Dermis blood vessel endothelial cell (primary cell): ENCODE data around the gene TEPSIN. TPM values are rescaled to one million over a fixed set of nuclear protein-coding genes. Genes with fewer than 3 reads are reported as not detected.
A peak's percentile ranks its signal among the peaks of the same experiment; 100 is the strongest.

ENCODE experiments used
- DNase-seq: peaks from one replicate; pipeline ENCODE4 v3.0.0; 2010
- total RNA-seq: library from RNA; depleted of rRNA; stranded (reverse); fragments of >200 nt; gene quantifications from 2 replicates; pipeline ENCODE4 v1.2.3, GENCODE V29; 2014

The TEPSIN gene
- total RNA-seq, 1 donor from 2014 or later: 24.5 TPM

DNA sequence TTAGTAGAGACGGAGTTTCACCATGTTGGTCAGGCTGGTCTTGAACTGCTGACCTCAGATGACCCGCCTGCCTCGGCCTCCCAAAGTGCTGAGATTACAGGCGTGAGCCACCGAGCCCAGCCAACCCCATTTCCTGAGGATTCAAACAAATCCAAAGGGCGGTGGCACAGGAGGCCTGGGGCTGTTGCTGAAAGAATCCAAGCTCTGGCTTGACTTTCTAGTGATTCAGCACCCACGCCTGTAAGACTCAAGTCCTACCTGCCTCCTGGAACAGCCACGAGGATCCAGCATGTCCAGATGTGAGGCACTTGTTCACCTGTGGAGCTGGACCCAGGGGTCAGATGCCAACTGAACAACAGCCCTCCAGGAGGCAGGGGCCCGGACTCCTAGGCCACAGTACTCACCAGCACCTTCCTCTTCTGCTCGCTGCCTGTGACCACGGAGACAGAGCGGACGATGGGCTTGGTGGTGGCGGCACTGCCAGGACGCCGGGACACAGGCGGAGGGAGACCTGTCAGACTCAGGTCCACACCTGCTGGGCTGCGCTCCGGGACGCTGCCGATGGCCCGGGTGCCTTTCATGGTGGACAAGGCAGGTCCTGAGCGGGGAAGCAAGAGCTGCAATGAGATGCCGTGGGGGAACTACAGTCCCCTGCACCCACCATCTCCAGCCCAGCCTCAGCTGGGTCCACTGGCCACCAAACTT is 19.2 kb downstream of the TEPSIN start:
- DNase-seq: no peak

DNA sequence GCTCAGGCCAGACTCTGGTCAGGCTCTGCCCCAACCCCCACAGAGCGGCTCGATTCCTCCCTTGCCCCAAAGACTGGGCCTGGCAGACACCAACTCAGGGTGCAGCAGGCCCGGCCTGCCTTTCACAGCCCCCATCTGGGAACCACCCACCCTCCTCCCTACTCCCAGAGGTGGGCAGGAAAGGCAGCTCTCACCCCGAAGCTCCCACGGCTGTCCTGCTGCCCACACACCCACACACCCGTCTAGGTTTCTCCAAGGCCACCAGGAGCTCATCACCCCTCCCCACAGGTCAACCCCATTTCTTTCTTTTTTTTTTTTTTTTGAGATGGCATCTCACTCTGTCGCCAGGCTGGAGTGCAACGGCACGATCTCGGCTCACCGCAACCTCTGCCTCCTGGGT is 19.9 kb downstream of the TEPSIN start:
- DNase-seq: no peak

DNA sequence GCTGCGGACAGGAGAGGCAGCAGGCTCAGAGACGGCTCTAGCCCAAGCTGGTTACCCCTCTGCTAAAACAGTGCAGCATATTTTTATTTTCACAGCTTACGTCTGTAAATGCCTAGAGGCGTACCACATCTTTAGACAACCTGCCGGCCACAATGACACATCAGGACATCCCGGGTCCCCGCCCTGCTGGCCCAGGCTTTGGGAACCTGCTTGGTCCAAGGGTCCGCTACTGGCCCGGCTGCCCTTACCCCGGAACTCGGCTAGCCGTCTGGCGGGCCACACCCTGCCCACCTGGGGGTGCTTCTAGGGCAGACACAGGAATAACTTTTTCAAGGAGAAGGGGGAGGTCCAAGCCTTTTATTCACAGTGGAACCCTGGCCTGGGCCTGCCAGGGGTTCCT is 20.4 kb downstream of the TEPSIN start:
- no peak for DNase-seq

DNA sequence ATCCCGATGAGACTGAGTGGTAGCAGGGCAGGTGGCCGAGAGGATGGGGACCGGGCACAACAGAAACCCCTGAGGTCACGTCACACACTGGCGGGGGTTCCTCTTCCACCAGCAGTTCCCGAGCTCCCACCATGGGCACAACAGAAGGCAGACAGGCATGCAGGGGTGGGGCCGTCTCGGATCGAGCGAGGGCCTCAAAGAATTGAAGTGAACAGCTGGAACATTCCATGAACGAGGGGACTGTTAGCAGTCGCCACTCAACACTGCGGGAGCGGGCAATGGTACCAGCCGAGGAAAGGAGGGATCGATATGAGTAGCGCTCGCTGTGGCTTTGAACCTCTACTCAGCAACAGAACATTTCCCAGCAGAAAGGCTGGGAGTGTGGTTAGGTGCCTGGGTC is 21.4 kb downstream of the TEPSIN start:
- DNase-seq: no peak

DNA sequence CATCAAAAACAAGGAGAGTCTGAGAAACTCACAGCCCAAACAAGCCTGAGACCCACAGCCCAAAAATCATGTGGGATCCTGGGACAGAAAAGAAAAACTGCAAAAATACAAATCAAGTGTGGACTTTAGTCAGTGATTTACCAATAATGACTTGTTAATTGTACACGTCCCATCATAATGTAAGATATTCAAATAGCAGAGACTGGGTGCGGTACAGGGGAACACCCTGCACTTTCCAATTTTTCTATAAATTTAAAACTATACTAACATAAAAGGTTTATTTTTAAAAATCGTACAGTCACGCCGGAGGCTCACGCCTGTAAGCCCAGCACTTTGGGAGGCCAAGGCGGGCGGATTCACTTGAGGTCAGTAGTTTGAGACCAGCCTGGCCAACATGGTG is 24.9 kb downstream of the TEPSIN start:
- no peak for DNase-seq

DNA sequence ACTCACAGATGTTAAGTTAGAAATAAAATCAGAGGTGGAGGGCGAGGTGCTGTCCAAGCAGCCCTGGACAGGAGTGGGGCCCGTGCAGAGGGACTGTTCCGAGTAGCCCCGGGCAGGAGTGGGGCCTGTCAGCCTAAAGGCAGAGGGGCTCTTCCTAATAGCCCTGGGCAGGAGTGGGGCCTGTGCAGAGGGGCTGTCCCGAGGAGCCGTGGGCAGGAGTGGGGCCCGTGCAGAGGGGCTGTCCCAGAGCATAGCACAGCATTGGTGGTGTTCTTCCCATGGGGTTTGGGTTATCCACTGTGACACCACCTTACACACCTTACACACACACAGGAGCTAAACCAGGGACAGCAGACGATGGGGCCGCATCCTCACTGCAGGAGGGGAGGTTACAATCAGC is 26.5 kb downstream of the TEPSIN start:
- no peak for DNase-seq

DNA sequence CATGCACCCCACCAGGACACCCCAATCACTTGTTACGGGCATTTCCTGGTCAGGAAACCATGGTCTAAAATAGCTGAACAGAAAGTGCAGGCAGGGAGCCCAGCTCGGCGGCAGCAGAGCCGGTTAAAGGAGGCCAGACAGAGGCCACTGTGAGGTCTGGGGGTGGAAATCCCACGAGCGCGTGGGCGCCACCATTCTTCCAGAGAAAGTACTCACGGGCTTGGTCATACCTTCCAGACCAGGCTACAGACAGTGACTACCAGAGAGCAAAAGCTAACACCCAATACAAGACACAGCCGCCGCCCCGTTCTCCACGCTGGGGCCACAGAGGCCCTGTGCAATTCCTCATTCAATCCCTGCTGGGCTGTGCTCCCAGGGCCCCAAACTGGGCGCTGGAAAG is 28.0 kb downstream of the TEPSIN start:
- DNase-seq: peak; percentile 58

DNA sequence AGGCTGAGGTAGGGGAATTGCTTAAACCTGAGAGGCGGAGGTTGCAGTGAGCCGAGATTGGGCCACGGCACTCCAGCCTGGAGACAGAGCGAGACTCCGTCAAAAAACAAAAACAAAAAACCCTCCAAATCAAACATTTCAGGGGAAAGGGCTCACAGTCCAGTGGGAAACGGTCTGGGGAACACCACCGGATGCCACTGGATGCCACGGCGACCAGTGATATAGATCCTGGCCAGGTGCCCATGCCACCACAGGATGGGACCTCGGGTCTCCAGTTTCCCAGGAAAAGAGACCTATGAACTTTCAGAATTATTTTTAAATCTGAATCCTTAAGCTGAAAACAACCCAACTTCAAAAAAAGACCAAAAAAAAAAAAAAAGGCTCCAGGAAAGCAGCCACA is 28.4 kb downstream of the TEPSIN start:
- DNase-seq: peak; percentile 31

DNA sequence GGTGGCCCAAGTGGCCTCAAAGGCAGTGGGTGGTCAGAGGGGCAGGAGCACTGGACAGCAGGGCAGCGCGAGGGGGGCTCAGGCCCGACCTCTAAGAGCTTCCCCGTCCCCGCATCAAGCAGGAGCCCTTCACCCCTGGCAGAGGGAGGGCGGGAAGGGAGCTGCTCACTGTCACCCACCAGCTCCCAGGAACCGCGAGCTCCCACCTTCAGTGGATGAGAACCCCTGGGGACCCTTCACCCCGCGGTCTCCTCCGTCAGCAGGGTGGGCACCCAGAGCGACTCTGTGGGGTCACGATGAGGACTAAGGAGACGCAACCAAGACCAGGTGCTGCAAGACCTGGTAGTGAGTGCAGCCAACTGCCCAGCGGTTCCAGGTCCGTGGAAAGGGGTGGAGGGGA is 29.7 kb downstream of the TEPSIN start:
- DNase-seq: no peak

DNA sequence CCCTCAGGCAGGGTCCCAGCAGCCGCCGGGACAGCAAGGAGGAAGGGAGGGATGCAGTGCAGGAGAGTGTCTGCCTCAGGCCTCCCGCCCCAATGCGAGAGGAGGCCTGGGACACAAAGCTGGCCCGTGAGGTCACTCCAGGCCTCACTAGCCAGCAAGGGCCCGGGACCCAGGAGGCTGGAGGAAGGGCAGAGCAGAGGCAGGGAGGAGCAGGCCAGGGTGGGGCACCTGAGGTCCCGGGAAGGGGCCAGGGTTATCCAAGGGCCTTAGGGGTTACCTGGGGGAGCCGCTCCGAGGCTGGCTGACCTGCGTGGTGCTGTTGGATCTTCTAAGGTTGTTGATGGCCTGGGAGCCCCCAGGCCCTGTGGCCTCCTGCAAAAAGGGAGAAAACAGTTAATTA is 30.2 kb downstream of the TEPSIN start:
- DNase-seq: no peak

DNA sequence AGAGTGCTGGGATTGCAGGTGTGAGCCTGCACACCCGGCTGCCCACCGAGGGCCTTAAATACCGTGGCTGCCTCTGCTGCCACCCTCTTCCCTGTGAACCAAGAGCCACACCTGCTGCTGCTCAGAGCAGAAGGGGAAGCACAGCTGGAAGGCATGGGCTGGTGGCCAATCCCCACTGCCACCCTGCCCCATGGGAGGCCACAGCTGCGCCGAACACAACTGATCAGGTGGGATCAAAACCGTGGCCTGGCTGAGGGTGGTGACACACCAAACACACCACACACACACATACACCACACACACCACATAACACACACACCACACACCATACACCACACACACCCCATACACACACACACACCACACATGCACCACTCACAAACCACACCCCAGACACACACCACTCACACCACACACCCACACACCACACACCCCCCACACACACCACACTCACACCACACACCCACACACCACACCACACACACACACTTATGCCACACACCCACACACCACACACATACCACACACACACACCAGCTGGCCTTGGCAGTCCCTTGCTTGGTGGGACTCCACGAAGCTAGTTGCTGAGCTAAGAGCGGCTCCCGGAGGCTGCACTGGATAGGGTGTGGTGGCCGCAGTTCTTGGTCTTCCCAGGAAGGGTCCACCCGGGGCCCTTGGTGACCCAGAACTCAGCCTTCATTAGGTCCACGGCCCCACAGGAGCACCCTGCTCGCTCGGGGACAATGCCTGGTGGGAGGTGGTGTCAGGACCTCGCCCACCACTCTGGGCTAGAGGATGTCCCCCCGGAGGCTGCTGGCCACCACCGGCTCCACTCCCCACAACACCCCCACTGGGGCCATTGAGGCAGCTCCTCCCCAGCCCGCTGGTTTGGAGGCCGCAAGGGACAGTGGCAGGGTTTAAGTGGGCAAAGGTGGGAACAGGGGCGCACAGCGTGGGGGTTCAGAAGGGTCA is 31.0 kb downstream of the TEPSIN start:
- DNase-seq: no peak

DNA sequence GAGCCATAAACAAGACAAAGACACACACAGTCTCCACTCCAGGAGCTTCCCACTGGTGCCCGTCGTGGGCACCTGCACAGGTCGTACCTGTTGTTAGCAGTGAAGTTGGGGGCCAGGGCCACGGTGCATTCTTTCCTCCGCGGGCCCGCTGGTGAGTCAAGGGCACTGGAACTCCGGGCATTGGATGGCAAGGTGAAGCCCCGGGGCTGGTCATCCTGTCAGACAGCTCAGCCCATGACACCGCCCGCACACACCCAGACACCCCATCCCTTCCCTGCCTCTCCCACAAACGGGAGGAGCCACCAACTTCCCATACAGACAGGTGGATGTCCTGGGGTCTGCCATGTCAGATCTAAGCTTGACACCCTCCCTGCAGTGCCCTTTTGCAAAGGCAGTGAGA is 32.2 kb downstream of the TEPSIN start:
- no peak for DNase-seq

DNA sequence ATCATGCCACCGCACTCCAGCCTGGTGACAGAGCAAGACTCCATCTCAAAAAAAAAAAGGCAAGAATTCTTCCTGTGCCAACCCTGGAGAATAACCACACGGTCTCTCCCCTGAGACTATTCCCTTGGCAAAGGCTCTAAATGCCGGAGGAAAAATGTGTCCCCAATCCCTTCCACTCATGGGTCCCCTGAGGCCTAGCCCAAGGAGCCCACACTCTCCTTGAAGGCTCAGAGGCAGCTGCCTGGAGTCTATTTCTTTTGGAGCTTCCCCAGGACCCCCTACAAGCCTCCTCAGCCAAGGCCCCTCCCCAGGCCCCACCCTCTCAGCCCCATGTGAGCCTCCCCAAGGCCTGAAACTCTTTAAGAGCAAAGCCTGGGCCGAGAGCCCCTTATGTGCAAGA is 32.7 kb downstream of the TEPSIN start:
- no peak for DNase-seq

DNA sequence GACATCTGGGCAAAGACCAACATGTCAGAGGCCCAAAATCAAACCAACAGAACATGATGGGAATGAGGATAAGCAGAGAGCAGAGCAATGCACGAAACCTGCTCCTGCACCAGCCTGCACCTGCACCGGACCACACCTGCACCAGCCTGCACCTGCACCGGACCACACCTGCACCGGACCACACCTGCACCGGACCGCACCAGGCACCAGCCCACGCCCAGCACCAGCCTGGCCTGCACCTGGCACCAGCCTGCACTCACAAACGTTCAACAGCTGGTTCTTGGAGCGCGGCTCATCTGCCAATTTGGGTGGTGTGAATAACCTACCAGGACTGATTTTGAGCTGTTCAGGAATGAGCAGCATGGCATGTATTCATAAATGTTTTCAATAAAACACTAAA is 34.3 kb downstream of the TEPSIN start:
- no peak for DNase-seq

DNA sequence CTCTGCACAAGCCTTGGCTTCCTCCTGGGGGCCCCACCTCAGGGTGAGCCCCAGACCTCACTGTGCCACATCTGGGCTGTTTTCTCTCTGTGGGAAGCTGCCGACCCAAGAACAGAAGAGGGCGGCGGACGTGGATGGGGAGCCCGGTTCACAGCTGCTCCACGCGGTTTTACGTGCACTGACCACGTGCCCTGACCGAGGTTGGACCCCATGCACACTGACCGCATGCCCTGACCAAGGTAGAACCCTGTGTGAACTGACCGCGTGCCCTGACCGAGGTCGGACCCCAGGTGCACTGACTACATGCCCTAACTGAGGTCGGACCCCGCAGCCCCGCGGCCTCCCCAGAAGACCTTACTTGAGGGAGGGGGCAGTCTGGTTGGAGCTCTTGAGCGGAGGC is 35.7 kb downstream of the TEPSIN start:
- no peak for DNase-seq

DNA sequence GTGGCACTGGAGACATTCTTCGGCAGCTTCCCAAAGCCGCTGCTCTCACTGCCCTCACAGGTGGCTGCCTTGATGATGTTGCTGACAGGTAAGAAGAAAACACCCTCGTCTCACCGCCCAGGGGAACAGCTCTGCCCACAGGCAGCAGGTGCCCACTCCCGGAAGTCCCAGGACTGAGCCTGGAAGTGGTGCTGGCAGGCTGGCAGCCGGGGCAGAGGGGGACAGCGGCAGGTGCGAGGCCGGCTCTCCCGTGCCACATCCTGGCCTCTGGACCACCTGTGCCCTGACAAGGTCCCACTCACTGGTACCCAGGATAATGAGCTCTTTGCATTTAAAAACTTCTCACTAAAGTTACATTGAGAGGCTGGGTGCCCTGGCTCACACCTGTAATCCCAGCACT is 36.5 kb downstream of the TEPSIN start:
- DNase-seq: no peak

DNA sequence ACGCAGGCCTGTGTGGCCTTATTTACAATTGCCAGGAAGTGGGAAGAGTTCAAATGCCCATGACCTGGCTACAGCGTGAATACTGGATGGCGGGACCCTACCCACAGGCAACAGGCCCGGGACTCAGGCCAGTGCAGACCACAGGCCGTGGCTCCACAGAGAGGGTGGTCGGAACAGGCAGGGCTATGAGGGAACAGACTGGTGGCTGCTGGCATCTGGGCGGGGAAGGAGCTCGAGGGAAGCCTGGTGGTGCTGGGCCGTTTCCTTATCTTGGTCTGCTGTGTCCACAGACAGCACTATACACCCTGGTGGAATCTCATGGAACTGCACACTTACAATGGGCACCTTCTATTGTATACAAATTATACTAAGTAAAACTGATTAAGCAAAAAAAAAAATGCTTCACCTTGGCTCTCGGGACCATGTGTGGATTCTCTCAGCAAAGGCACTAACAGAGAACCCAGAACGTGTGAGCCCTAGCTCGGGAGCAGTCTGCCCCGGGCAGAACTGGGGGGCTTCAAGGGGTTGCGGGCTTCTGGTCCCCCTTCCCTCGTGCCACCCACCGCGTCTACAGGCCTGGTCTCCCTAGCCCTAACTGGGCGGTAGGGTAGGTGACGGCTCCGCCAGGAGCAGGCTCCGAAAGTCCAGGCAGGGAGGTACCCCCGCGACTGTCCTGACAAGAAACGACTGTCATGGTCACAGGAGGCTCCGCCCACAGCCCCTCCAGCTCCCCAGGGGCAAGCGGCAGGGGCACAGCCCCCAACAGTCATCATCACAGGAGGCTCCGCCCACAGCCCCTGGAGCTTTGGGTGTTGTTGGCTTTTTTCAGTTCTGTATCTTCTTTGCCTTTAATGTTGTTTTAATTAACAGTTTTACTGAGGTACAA is 37.9 kb downstream of the TEPSIN start:
- peak; percentile 92 for DNase-seq

DNA sequence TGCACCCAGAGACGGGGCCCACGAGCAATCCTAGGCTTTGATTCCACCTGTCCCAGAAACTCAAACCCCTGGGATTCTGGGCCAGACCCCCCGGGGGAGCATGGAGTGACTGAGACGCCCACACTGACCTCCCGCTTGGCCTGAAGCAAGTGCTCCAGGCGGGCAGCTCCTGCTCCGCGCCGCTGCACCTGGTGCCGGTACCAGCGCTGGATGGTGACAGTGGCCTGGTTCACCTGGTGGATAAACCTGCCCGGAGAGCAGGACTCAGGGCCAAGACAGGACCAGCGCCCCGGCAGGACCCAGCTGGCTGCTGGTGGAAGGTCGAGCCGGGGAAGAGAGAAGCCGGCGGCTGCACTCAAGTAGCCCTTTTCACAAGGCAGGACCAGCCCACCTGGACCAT is 38.7 kb downstream of the TEPSIN start:
- no peak for DNase-seq

DNA sequence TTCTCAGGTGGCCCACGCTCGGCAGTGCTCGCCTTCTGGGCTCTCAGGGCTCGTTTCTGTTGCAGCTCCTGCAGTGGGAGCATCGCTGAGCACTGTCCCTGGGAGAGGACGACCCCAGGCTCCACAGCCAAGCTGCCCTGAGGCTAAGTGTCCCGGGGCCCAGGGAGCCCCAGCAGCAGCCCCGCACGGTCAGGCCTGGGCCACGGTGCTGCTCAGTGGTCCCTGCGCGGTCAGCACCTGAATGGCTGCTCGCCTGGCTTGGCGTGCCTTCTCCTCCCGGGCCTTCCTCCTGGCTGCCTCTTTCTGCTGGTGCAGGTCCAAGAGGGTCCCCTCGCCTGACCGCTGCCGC is 39.4 kb downstream of the TEPSIN start:
- no peak for DNase-seq

DNA sequence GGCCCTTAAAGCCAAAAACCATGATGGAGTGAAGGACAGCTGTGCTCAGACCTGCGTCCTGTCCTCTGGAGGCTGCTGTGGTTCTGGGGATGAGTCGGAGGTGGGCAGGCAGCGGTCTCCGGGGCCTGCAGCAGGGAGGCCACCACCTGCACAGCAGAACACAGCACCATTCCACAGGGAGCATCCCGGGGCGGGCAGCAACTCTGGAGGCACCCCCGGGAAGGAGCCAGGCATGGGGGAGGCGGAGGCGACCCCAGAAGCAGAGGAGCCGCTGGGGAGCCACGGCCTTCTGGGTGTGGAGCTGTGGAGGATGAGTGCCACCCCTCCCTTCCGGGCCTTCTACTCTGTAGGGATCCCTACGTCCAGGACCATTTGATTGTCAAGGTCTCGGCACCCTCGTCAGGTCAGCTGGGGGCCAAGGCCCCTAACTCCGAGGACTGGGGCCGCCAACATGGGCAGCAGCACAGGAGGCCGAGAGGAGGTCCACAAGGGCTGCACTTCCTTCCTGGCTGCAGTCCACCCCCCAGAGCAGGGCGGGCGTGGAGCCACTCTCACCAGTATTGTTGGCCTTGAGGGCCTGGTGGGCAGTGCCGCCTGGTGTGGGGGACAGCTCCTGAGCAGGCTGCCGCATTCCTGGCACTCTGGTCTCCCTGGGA is 39.9 kb downstream of the TEPSIN start:
- DNase-seq: no peak

DNA sequence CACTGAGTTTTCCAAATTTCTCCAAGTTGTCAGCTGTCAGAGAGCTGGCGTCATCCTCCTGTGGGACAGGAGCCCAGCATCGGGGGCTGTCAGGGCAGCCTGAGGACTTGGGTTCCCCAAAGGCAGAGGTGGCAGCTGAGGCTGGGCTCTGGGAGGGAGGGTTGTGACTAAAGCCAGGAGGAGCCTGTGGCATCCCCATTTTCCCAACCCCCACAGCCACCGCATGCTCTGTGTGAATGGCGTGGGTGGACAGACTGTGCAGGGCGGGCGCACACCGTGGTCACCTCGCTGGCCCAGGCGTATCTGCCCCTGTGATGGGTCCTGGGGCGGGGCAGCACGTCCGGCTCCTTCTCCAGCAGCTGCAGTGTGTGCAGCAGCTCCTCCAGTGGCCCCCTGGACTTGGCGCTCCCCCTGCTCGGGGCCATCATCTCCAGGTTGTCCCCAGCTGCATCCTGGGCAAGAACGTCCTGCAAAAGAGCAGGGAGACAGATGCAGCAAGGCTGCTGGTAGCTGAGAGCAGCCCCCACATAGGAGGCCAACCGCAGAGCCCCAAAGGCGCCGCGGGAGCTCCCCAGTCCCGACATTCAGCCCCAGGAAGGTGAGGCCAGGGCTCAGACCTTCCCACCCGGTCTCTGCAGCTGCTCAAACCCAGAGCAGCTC is 40.9 kb downstream of the TEPSIN start:
- no peak for DNase-seq

DNA sequence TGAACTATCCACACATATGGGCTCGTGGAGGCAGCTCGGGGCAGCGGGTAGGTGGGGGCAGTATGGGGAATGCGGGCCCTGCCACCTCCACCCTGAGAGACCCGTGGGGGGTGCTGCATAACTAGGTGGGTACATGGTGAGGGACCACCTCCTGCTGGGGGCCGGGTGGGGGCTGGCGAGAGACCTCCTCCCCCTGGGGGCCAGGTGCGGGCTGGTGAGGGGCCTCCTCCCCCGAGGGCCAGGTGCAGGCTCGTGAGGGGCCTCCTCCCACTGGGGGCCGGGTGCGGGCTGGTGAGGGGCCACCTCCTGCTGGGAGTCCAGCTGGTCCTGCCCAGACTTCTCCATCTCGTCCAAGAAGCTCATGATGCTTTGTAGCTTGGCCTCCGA is 41.5 kb downstream of the TEPSIN start:
- no peak for DNase-seq
